NCI-H526 treated with DMSO at 0.1 percent for 48 hours (cell line): Measurements from ENCODE around the gene GUCA2B.

ENCODE experiments used
- DNase-seq: peaks from one replicate; lab custom pipeline; 2025; lab: John Stamatoyannopoulos, UW

Gene GUCA2B

DNA sequence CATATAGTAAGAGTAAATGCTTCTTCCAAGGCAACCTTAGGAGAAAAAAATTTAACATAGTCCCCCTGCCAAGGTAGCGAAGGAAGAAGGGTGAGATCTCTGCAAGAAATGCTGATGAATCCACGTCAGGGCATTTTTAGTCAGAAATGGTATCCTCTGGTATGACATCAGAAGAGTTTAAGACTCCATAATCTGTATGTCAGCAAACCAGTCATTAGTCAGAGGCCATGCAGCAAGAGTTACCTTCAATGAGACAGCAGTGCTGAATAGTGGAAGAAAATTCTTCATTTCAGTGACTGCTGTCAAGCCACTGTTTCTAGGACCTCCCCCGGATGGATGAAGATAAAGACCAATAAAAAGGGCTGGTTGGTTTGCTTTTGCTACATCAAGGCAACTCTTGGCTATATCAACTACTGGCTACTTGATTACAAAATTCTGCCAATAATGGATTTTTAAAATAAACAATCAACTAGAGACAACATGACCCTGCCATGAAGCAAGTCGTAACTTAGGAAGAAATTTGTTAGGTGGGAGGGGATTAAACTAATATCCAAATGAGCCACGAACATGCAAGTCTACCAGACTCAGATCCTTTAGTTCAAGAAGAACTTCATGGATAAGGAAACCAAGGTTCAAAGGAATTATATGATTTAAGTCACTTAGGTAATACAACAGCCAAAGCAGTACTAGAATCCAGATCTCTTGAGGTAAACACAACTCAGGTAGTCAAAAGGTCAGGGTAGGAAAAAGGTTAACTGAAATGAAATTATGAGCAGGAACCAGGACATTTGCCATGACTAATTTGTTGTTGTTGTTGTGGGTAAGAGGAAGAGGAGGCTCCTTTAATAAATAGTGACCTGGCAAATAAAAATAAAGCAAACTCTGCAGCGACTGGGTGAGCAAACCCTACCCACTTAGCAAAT, 37.0 kb downstream of the GUCA2B start:
- no peak for DNase-seq

DNA sequence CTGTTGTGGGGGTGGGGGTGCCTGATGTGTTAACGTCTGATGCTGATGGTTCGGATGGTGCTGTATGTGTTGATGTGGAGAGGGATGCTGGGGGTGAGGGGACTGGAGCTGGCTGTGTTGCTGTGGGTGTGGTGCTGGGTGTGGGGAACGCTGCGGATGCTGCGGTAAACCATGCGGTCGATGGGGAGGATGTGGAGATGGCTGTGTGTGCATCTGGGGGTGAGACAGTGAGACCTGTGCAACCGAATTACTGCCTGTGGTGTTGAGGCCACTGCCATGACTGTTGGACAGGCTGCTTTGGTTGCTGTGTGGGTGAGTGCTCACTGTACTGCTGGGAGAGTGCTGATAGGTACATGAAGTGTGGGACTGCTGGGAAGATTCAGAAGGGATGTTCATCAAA, 38.1 kb downstream of the GUCA2B start:
- no peak for DNase-seq

DNA sequence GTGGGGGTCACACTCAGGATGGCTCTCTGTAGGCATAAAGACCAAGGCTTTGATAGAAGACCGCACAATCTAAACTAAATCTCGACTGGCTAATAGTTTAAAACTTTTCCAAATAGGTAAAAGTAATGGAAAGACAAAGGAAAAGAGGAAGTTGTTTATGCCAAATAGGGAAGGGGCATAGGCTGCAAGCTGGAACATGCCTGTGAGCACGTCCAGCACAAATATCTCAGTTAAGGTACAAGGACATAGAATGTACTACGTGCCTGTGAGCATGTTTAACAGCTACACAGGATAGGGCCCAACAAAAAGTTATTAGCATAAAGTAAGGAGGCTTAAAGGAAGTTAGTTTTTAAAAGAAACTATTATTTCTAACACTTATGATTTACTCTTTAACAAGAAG, 38.9 kb downstream of the GUCA2B start:
- no peak for DNase-seq

DNA sequence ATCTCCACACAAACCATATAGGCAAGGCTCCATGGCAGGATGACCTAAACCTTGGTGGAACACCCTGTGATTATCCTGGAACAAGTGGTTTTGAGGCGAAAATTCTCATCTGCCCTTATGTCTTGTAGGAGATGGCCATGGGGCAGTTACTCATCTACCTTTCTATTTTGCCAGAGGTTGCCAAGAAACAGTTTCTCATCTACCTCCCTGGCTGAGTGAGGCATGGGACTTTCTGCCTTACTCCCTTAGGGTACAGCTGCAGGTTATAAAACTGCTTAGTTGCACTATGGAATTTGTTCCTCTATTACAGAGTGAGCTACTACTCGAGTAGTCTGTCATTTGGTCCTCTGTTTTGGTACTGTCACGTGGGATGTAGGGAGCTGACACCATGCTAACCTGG, 42.6 kb downstream of the GUCA2B start:
- DNase-seq: no peak

DNA sequence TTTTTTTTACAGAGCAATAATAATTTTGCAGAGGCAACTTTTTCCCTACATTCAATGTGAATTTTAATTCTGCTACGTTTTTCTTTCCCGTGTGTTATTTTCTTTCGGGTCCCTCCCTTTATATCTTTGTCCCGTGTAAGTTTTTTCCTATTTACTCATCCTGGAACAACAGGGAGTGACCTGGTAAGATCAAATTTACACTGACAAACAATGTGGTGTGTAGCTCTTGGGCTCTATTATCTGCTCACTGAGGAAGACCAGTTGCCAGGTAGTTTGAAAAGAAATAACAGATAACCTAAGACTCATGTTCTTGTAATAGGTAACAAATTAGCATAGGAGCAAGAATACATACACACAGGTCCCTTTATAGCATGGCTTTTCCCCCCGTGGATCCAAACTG, 45.0 kb downstream of the GUCA2B start:
- DNase-seq: no peak

DNA sequence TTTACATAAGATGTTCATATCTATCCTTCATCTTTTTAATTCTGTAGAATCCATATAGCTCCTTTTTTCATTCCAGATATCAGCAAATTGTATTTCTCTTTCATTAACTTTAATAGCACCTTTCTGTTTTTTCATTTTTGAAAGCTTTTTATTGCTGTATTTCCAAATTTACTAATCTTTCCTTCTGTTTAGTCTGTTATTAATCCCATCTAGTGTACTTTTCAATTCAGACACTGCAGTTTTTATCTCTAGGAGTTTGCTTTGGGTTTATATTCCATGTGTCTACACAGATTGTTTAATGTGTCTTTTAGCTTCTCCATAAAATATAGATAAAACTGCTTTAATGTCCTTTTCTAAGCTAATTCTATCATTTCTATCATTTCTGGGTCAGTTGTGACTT, 48.8 kb downstream of the GUCA2B start:
- DNase-seq: no peak
